ENCODE data around the gene FCGBP.

GRCh38 chr19:39906283-39906682 is 28.2 kb downstream of the FCGBP start:
- TF ChIP-seq REST (IDR thresholded peaks at IDR 0.05; ENCODE audit: insufficient read depth in 1 of 2, low read depth in 2 of 2, low read length in 2 of 2) (no peak), TAF1 (IDR thresholded peaks at IDR 0.05; ENCODE audit: borderline replicate concordance, insufficient read depth, low read length) (no peak)

All from PFSK-1 (cell line).